ENCODE data around the gene RAB7A. TPM values are rescaled to one million over a fixed set of nuclear protein-coding genes. Genes with fewer than 3 reads are reported as not detected.

The RAB7A gene
- total and polyA plus RNA-seq, 2 of the 8 experiments (the other 6 are each of a cell fraction or from before 2014, with no cell fraction given), result 179 to 195 TPM

DNA sequence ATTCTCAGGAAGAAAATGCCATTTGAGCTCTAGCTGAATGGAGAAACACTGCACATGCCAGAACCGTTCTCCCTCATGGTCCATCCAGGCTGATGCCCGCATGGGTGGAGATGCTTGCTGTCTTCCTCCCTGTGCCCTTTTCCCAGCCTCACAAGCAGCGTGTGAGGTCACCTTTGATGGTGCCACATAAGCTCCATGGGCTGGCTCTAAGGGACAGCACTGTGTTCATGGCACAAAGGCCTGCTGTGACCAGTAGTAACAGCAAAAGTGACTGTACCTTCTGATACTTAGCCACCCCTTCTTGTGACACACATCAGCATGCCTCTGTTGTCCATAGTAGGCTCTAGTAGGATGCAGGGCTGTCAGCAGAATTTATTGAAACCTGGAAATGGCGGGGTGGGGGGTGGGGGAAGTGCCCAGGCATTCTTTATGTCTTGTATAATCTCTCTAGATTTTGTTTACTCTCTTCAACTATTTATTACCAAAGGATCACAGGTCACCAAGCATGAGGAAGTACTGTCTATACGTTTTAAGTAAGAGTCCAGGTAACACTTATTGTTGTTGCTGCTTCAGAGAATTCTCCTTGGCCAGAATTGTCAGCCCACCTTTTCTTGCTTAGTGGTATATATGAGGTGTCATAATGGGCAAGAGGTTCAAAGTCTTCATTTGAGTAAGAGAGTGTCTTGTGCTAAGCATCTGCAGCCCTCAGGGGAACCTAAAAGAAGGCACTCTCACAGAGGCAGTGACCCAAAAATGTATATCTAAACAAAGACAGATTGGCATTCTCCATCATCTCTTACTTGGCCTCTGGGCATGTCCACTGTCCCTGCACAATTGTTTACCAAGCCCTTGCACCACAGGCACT lies 56.5 kb downstream of the RAB7A start (continued):
- TF ChIP-seq NANOG (IDR thresholded peaks at IDR 0.05; ENCODE audit: insufficient read depth, low read depth, low read length, poor library complexity, severe bottlenecking) (no peak), BACH1 (IDR thresholded peaks at IDR 0.05; ENCODE audit: low read length) (no peak), ATF3 (IDR thresholded peaks at IDR 0.05; ENCODE audit: insufficient read depth, low read depth, low read length) (no peak), SIN3A (conservative IDR thresholded peaks at IDR 0.05 in 1 of 2, IDR thresholded peaks at IDR 0.05 in 1 of 2; ENCODE audit: low read depth in 1 of 2, low read length in 2 of 2) (no peak), ASH2L (IDR thresholded peaks at IDR 0.05; ENCODE audit: low read length) (no peak), YY1 (IDR thresholded peaks at IDR 0.05; ENCODE audit: low read depth, low read length) (no peak), RBBP5 (IDR thresholded peaks at IDR 0.05; ENCODE audit: borderline replicate concordance, low read depth, low read length) (no peak)

All from H1 (cell line).